Upper lobe of left lung (tissue), 4 donors: ENCODE results near the gene PUS7L.

Experiments
- EP300 ChIP-seq, 4 donors: sonication (generic); formaldehyde crosslinking; IDR thresholded peaks; one replicate each; pipeline ENCODE4 v1.5.1; 2017; ENCODE audit warnings: antibody characterized with exemption in 4 of 4, control low read depth in 2 of 4
- POLR2A ChIP-seq, 4 donors: fragments of 450-650 bp; IDR thresholded peaks; one replicate each; pipeline ENCODE4 v1.5.1; 2016 to 2017; ENCODE audit warnings: antibody characterized with exemption in 4 of 4, mild to moderate bottlenecking in 2 of 4
- POLR2AphosphoS5 ChIP-seq, 2 donors: sonication (generic); formaldehyde crosslinking; IDR thresholded peaks; one replicate each; pipeline ENCODE4 v1.5.1; 2017; ENCODE audit warnings: antibody characterized with exemption in 2 of 2
- TF ChIP-seq, protein P1 (sequence below), 6 experiments: fragments of 450-650 bp in 4 of 6; fragments of 200-600 bp in 2 of 6; sonication (generic) in 2 of 6; IDR thresholded peaks; one replicate each; pipeline ENCODE4 v1.5.1; 2016 to 2019; ENCODE audit warnings: antibody characterized with exemption in 6 of 6

DNA sequence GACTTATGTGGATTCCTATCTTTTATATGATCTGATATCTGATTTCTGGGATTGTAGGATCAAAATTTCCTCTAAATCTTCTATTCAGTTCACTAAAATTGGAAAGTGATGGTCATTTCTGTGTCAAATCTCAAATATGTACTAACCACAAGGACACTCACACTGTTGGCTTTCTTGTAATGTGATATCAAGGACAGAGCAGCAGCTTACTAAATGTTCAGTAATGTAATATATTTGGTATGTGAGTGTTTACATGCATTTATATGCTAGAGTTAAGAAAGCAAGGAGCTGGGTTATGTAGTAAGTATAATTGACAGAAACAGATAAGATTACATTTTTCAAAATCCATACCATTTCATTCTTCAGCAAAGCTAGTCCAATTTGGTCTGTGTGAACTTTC is 16.5 kb downstream of the PUS7L start:
- TF ChIP-seq POLR2AphosphoS5 (IDR thresholded peaks at IDR 0.05) = no peak
- no peak for TF ChIP-seq EP300 (IDR thresholded peaks at IDR 0.05)
- TF ChIP-seq, protein P1, sequence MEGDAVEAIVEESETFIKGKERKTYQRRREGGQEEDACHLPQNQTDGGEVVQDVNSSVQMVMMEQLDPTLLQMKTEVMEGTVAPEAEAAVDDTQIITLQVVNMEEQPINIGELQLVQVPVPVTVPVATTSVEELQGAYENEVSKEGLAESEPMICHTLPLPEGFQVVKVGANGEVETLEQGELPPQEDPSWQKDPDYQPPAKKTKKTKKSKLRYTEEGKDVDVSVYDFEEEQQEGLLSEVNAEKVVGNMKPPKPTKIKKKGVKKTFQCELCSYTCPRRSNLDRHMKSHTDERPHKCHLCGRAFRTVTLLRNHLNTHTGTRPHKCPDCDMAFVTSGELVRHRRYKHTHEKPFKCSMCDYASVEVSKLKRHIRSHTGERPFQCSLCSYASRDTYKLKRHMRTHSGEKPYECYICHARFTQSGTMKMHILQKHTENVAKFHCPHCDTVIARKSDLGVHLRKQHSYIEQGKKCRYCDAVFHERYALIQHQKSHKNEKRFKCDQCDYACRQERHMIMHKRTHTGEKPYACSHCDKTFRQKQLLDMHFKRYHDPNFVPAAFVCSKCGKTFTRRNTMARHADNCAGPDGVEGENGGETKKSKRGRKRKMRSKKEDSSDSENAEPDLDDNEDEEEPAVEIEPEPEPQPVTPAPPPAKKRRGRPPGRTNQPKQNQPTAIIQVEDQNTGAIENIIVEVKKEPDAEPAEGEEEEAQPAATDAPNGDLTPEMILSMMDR (IDR thresholded peaks at IDR 0.05) = no peak
- TF ChIP-seq POLR2A (IDR thresholded peaks at IDR 0.05) = no peak
